ENCODE measurements around the gene HERC4. TPM values are rescaled to one million over a fixed set of nuclear protein-coding genes. Genes with fewer than 3 reads are reported as not detected.
A peak's percentile ranks its signal among the peaks of the same experiment; 100 is the strongest.
"Not testable (repeated sequence)": the region's sequence is repeated elsewhere in the genome, so short reads cannot be mapped to it uniquely, and the experiment has no call there.

HERC4 gene
- total and polyA plus RNA-seq, 4 donors, result 7.3 to 53.2 (median 16.0) TPM

DNA sequence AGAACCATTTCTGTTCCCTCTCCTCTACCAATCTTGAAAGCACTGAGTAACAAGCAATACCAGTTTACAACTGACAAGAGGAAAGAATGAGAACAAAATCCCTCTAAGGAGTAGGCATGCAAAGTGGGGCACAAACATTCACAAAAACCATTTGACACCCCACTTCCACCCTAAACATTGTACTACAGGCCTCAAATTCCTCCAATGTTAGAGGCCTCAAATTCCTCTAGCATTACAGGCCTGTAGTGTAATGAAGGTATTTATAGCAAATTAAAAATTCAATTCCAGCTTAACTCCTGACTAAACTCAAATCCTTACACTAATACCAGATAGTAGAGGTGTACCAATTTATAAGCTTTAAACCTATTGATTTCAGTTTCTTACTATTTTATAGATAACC, 105.2 kb downstream of the HERC4 start (continued):
- TF ChIP-seq, protein P1, sequence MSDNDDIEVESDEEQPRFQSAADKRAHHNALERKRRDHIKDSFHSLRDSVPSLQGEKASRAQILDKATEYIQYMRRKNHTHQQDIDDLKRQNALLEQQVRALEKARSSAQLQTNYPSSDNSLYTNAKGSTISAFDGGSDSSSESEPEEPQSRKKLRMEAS (IDR thresholded peaks at IDR 0.05), result no peak

DNA sequence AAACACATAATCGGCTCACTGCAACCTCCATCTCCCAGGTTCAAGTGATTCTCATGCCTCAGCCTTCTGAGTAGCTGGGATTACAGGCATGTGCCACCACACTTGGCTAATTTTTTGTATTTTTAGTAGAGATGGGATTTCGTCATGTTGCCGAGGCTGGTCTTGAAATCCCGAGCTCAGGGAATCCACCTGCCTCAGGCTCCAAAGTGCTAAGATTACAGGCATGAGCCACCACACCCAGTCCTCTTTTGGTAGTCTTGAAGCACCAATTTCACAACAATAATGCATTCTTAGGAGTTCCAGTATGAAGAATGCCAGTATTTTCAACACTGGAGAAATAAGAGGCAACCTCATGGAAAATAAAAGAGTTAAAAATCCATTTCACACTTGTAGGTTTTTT, 109.0 kb downstream of the HERC4 start:
- 96% methylated on average over 4 of the region's 4 CpGs for WGBS

DNA sequence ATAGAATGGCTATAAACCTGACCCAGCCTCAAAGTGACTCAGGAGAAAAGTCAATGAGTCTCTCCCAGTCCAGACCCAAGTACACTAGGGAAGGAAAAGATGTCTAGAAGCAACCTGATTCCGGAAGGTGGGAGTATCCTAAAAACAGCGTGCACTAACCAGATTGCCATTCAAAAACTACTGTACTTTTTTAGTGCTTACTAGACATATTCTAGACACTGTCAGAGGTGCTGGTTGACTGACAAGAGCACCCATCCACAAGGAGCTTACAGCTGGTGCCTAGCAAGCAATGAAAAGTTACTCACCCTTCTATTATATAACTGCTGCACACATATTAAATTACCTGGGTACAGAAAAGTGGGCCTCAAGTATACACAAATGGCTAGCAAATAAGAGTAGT, 109.6 kb downstream of the HERC4 start:
- Histone ChIP-seq H3K36me3 (ENCODE audit: control insufficient read depth in 4 of 4, insufficient read depth in 3 of 4, low read depth in 1 of 4, low read length in 3 of 4) (peaks cover 0 to 10% (median 6%) of the 10 kb centered on the region in 4 donors), H3K27ac (ENCODE audit: low read depth in 1 of 2, low read length in 2 of 2) (no peak overlapping the region), H3K27me3 (ENCODE audit: control insufficient read depth in 4 of 4, insufficient read depth in 4 of 4, low read length in 3 of 4) (no peaks in the 10 kb centered on the region), H3K4me1 (ENCODE audit: control insufficient read depth in 4 of 4, insufficient read depth in 4 of 4, low read length in 3 of 4) (no peaks in the 10 kb centered on the region), H3K4me3 (ENCODE audit: low read depth in 1 of 3, low read length in 3 of 3) (no peak overlapping the region), H3K9me3 (ENCODE audit: control insufficient read depth in 4 of 4, low read length in 3 of 4) (no peaks in the 10 kb centered on the region), H3K9ac (ENCODE audit: low read depth in 1 of 2, low read length in 2 of 2) (no peak overlapping the region)
- WGBS, result 97% methylated on average over 2 of the region's 2 CpGs
- DNase-seq (ENCODE audit: low spot score), result no peak
- no peak for TF ChIP-seq HNF4G (IDR thresholded peaks at IDR 0.05)
- TF ChIP-seq RAD21 (IDR thresholded peaks at IDR 0.05), result no peak
- TF ChIP-seq RXRA (IDR thresholded peaks at IDR 0.05), result no peak
- TF ChIP-seq HNF4A (conservative IDR thresholded peaks at IDR 0.05), result no peak
- TF ChIP-seq, protein P2, sequence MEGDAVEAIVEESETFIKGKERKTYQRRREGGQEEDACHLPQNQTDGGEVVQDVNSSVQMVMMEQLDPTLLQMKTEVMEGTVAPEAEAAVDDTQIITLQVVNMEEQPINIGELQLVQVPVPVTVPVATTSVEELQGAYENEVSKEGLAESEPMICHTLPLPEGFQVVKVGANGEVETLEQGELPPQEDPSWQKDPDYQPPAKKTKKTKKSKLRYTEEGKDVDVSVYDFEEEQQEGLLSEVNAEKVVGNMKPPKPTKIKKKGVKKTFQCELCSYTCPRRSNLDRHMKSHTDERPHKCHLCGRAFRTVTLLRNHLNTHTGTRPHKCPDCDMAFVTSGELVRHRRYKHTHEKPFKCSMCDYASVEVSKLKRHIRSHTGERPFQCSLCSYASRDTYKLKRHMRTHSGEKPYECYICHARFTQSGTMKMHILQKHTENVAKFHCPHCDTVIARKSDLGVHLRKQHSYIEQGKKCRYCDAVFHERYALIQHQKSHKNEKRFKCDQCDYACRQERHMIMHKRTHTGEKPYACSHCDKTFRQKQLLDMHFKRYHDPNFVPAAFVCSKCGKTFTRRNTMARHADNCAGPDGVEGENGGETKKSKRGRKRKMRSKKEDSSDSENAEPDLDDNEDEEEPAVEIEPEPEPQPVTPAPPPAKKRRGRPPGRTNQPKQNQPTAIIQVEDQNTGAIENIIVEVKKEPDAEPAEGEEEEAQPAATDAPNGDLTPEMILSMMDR (IDR thresholded peaks at IDR 0.05; ENCODE audit: low read depth, low read length, missing input control), result no peak
- TF ChIP-seq NR2F2 (IDR thresholded peaks at IDR 0.05), result no peak
- no peak for TF ChIP-seq FOXA2 (IDR thresholded peaks at IDR 0.05)

More for the DNA sequence above, 109.0 kb downstream of the HERC4 start:
- not testable (repeated sequence) for H3K4me1 ChIP-seq (ENCODE audit: control insufficient read depth in 4 of 4, insufficient read depth in 4 of 4, low read length in 3 of 4); H3K4me3 ChIP-seq (ENCODE audit: low read depth in 1 of 3, low read length in 3 of 3); H3K9ac ChIP-seq (ENCODE audit: low read depth in 1 of 2, low read length in 2 of 2); DNase-seq (ENCODE audit: low spot score); H3K27me3 ChIP-seq (ENCODE audit: control insufficient read depth in 4 of 4, insufficient read depth in 4 of 4, low read length in 3 of 4); H3K27ac ChIP-seq (ENCODE audit: low read depth in 1 of 2, low read length in 2 of 2); H3K36me3 ChIP-seq (ENCODE audit: control insufficient read depth in 4 of 4, insufficient read depth in 3 of 4, low read depth in 1 of 4, low read length in 3 of 4); H3K9me3 ChIP-seq (ENCODE audit: control insufficient read depth in 4 of 4, low read length in 3 of 4)

DNA sequence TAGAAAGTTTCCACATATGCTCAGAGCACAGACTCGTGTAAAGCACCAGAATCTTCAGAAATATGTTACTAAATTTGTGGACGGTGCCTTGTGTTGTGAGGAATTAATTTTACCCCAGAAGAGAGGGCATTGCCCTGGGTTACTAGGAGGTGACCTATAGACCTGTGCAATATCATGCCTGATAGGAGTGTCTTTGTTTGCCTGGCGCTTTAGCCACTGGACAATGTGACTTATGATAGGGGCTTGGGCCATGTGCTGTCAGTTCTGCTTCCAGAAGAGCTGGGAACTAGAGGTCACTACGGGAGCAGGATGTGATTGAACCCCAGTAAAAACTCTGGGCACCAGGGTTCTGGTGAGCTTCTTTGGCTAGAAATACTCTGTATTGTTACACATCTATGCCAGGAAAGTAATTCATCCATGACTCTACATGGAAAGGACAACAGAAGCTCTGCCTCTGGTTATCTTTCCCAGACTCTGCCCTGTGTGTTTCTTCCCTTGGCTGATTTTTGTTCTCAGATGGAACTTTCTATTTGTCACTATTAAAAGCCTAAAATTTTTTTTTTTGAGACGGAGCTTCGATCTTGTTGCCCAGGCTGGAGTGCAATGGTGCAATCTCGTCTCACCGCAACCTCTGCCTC, 115.1 kb downstream of the HERC4 start:
- Histone ChIP-seq H3K9ac (ENCODE audit: low read depth in 1 of 2, low read length in 2 of 2) (no peak overlapping the region), H3K36me3 (ENCODE audit: control insufficient read depth in 4 of 4, insufficient read depth in 3 of 4, low read depth in 1 of 4, low read length in 3 of 4) (peaks cover 0 to 4% (median 0%) of the 10 kb centered on the region in 4 donors), H3K4me3 (ENCODE audit: low read depth in 1 of 3, low read length in 3 of 3) (no peak overlapping the region), H3K9me3 (ENCODE audit: control insufficient read depth in 4 of 4, low read length in 3 of 4) (no peaks in the 10 kb centered on the region), H3K27me3 (ENCODE audit: control insufficient read depth in 4 of 4, insufficient read depth in 4 of 4, low read length in 3 of 4) (no peaks in the 10 kb centered on the region), H3K4me1 (ENCODE audit: control insufficient read depth in 4 of 4, insufficient read depth in 4 of 4, low read length in 3 of 4) (peaks cover 0 to 5% (median 1%) of the 10 kb centered on the region in 4 donors), H3K27ac (ENCODE audit: low read depth in 1 of 2, low read length in 2 of 2) (peak overlapping the region in 1 of 2 donors; percentile 14)
- no peak for DNase-seq (ENCODE audit: low spot score)
- 52% methylated on average over 8 of the region's 8 CpGs for WGBS
- TF ChIP-seq GABPA (IDR thresholded peaks at IDR 0.05 in 1 of 2, conservative IDR thresholded peaks at IDR 0.05 in 1 of 2) (no peak), FOXA2 (IDR thresholded peaks at IDR 0.05) (peak; percentile 40), HNF4A (conservative IDR thresholded peaks at IDR 0.05) (peak; percentile 80 to 88), SP1 (IDR thresholded peaks at IDR 0.05) (peak; percentile 83), RXRA (IDR thresholded peaks at IDR 0.05) (peak; percentile 97 to 98), FOXA1 (IDR thresholded peaks at IDR 0.05) (peak; percentile 34), NR2F2 (IDR thresholded peaks at IDR 0.05) (peak; percentile 76), JUND (IDR thresholded peaks at IDR 0.05) (peak; percentile 49 to 68), YY1 (IDR thresholded peaks at IDR 0.05) (no peak), EGR1 (IDR thresholded peaks at IDR 0.05; ENCODE audit: low read depth in 2 of 2) (peak in 1 of 2 donors; percentile 42), TAF1 (conservative IDR thresholded peaks at IDR 0.05) (peak; percentile 30)
- TF ChIP-seq, protein P3, sequence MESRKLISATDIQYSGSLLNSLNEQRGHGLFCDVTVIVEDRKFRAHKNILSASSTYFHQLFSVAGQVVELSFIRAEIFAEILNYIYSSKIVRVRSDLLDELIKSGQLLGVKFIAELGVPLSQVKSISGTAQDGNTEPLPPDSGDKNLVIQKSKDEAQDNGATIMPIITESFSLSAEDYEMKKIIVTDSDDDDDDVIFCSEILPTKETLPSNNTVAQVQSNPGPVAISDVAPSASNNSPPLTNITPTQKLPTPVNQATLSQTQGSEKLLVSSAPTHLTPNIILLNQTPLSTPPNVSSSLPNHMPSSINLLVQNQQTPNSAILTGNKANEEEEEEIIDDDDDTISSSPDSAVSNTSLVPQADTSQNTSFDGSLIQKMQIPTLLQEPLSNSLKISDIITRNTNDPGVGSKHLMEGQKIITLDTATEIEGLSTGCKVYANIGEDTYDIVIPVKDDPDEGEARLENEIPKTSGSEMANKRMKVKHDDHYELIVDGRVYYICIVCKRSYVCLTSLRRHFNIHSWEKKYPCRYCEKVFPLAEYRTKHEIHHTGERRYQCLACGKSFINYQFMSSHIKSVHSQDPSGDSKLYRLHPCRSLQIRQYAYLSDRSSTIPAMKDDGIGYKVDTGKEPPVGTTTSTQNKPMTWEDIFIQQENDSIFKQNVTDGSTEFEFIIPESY (IDR thresholded peaks at IDR 0.05), result no peak
- TF ChIP-seq, protein P4, sequence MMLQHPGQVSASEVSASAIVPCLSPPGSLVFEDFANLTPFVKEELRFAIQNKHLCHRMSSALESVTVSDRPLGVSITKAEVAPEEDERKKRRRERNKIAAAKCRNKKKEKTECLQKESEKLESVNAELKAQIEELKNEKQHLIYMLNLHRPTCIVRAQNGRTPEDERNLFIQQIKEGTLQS (IDR thresholded peaks at IDR 0.05), result peak; percentile 52
- TF ChIP-seq, protein P5, sequence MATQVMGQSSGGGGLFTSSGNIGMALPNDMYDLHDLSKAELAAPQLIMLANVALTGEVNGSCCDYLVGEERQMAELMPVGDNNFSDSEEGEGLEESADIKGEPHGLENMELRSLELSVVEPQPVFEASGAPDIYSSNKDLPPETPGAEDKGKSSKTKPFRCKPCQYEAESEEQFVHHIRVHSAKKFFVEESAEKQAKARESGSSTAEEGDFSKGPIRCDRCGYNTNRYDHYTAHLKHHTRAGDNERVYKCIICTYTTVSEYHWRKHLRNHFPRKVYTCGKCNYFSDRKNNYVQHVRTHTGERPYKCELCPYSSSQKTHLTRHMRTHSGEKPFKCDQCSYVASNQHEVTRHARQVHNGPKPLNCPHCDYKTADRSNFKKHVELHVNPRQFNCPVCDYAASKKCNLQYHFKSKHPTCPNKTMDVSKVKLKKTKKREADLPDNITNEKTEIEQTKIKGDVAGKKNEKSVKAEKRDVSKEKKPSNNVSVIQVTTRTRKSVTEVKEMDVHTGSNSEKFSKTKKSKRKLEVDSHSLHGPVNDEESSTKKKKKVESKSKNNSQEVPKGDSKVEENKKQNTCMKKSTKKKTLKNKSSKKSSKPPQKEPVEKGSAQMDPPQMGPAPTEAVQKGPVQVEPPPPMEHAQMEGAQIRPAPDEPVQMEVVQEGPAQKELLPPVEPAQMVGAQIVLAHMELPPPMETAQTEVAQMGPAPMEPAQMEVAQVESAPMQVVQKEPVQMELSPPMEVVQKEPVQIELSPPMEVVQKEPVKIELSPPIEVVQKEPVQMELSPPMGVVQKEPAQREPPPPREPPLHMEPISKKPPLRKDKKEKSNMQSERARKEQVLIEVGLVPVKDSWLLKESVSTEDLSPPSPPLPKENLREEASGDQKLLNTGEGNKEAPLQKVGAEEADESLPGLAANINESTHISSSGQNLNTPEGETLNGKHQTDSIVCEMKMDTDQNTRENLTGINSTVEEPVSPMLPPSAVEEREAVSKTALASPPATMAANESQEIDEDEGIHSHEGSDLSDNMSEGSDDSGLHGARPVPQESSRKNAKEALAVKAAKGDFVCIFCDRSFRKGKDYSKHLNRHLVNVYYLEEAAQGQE (IDR thresholded peaks at IDR 0.05), result peak; percentile 10
- TF ChIP-seq, protein P1 (IDR thresholded peaks at IDR 0.05), result peak; percentile 70
